Measurements from ENCODE around the gene PDIA2. TPM values are rescaled to one million over a fixed set of nuclear protein-coding genes. Genes with fewer than 3 reads are reported as not detected.

Gene PDIA2
- polyA plus RNA-seq, 1 of the 3 experiments (the other 2 are of a cell fraction): 1.7 TPM

DNA sequence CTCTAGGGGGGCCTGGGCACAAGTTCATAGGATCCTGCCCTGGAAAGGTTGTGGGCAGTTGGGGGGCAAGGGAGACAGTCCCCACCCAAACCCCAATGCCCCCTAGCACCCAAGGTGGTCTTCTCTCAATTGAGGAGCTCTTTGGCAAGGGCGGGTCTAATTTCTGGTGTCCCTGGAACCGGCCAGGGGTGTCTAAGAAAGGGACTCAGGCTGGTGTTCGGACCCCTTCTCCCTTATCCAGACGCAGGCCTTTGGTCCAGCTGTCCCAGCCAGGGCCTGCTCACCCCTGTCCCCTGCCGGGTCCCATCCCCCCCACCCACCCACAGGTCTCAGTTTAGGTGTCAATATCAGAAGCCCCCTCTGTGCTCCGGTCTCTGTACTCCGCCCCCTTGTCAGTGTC, 3.4 kb upstream of the PDIA2 start:
- H2AFZ ChIP-seq (ENCODE audit: low read depth): no peak overlapping the region
- DNase-seq: no peak
- H3K79me2 ChIP-seq (ENCODE audit: insufficient read depth): no peaks in the 10 kb centered on the region
- no peaks in the 10 kb centered on the region for H3K36me3 ChIP-seq (replicated peaks in 1 of 2; ENCODE audit: control insufficient read depth in 1 of 2, insufficient read depth in 2 of 2, low read length in 1 of 2)
- CTCF ChIA-PET: interaction anchor here (0.8 to 1.5 kb wide), 4 partner anchors 44 to 83 kb away, joined by 3 to 5 read pairs (median 4); partner anchors contain the start of gene AXIN1
- peaks cover 3% of the 10 kb centered on the region for H3F3A ChIP-seq (replicated peaks; ENCODE audit: insufficient read depth)
- no peaks in the 10 kb centered on the region for H4K20me1 ChIP-seq (ENCODE audit: insufficient read depth)
- H3K9me3 ChIP-seq: no peaks in the 10 kb centered on the region
- peaks cover 0 to 13% of the 10 kb centered on the region in 2 experiments; a peak in 1 of 4 replicates for H3K4me1 ChIP-seq (ENCODE audit: control insufficient read depth in 1 of 2, insufficient read depth in 2 of 2, low read depth in 1 of 2, low read length in 1 of 2)
- no peak overlapping the region for H3K4me2 ChIP-seq
- TF ChIP-seq, protein P1, sequence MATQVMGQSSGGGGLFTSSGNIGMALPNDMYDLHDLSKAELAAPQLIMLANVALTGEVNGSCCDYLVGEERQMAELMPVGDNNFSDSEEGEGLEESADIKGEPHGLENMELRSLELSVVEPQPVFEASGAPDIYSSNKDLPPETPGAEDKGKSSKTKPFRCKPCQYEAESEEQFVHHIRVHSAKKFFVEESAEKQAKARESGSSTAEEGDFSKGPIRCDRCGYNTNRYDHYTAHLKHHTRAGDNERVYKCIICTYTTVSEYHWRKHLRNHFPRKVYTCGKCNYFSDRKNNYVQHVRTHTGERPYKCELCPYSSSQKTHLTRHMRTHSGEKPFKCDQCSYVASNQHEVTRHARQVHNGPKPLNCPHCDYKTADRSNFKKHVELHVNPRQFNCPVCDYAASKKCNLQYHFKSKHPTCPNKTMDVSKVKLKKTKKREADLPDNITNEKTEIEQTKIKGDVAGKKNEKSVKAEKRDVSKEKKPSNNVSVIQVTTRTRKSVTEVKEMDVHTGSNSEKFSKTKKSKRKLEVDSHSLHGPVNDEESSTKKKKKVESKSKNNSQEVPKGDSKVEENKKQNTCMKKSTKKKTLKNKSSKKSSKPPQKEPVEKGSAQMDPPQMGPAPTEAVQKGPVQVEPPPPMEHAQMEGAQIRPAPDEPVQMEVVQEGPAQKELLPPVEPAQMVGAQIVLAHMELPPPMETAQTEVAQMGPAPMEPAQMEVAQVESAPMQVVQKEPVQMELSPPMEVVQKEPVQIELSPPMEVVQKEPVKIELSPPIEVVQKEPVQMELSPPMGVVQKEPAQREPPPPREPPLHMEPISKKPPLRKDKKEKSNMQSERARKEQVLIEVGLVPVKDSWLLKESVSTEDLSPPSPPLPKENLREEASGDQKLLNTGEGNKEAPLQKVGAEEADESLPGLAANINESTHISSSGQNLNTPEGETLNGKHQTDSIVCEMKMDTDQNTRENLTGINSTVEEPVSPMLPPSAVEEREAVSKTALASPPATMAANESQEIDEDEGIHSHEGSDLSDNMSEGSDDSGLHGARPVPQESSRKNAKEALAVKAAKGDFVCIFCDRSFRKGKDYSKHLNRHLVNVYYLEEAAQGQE (IDR thresholded peaks at IDR 0.05; ENCODE audit: low read depth, low read length): no peak
- TF ChIP-seq, protein P2, sequence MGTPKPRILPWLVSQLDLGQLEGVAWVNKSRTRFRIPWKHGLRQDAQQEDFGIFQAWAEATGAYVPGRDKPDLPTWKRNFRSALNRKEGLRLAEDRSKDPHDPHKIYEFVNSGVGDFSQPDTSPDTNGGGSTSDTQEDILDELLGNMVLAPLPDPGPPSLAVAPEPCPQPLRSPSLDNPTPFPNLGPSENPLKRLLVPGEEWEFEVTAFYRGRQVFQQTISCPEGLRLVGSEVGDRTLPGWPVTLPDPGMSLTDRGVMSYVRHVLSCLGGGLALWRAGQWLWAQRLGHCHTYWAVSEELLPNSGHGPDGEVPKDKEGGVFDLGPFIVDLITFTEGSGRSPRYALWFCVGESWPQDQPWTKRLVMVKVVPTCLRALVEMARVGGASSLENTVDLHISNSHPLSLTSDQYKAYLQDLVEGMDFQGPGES (IDR thresholded peaks at IDR 0.05; ENCODE audit: low read depth, low read length): no peak
- TF ChIP-seq GABPA (IDR thresholded peaks at IDR 0.05; ENCODE audit: low read depth) (no peak), TCF12 (IDR thresholded peaks at IDR 0.05) (no peak), RXRA (IDR thresholded peaks at IDR 0.05; ENCODE audit: borderline replicate concordance, low read depth) (no peak), CHD2 (IDR thresholded peaks at IDR 0.05; ENCODE audit: low read length, partially characterized antibody) (no peak), YY1 (IDR thresholded peaks at IDR 0.05; ENCODE audit: low read depth) (no peak), FOXJ3 (CRISPR knock-in tag; IDR thresholded peaks at IDR 0.05) (no peak), EZH2phosphoT487 (IDR thresholded peaks at IDR 0.05; ENCODE audit: borderline replicate concordance, low read depth) (no peak), RAD21 (IDR thresholded peaks at IDR 0.05; ENCODE audit: low read length) (no peak), RCOR1 (IDR thresholded peaks at IDR 0.05; ENCODE audit: low read length) (no peak), FOXM1 (IDR thresholded peaks at IDR 0.05; ENCODE audit: low read depth) (no peak), FOSL2 (IDR thresholded peaks at IDR 0.05; ENCODE audit: borderline replicate concordance, low read depth) (no peak), SIN3A (IDR thresholded peaks at IDR 0.05; ENCODE audit: borderline replicate concordance, low read depth, low read length) (no peak), EP300 (IDR thresholded peaks at IDR 0.05; ENCODE audit: borderline replicate concordance in 1 of 2, low read depth in 1 of 2, low read length in 1 of 2) (no peak), TEAD4 (IDR thresholded peaks at IDR 0.05; ENCODE audit: borderline replicate concordance, insufficient read depth) (no peak)
- TF ChIP-seq, protein P3, sequence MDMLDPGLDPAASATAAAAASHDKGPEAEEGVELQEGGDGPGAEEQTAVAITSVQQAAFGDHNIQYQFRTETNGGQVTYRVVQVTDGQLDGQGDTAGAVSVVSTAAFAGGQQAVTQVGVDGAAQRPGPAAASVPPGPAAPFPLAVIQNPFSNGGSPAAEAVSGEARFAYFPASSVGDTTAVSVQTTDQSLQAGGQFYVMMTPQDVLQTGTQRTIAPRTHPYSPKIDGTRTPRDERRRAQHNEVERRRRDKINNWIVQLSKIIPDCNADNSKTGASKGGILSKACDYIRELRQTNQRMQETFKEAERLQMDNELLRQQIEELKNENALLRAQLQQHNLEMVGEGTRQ (IDR thresholded peaks at IDR 0.05; ENCODE audit: borderline replicate concordance, low read depth, low read length): no peak
- TF ChIP-seq, protein P4, sequence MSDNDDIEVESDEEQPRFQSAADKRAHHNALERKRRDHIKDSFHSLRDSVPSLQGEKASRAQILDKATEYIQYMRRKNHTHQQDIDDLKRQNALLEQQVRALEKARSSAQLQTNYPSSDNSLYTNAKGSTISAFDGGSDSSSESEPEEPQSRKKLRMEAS (IDR thresholded peaks at IDR 0.05; ENCODE audit: low read depth): no peak
- TF ChIP-seq, protein P5, sequence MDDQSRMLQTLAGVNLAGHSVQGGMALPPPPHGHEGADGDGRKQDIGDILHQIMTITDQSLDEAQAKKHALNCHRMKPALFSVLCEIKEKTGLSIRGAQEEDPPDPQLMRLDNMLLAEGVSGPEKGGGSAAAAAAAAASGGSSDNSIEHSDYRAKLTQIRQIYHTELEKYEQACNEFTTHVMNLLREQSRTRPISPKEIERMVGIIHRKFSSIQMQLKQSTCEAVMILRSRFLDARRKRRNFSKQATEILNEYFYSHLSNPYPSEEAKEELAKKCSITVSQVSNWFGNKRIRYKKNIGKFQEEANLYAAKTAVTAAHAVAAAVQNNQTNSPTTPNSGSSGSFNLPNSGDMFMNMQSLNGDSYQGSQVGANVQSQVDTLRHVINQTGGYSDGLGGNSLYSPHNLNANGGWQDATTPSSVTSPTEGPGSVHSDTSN (IDR thresholded peaks at IDR 0.05): no peak
- H3K4me3 ChIP-seq (ENCODE audit: low read depth in 2 of 2, low read length in 1 of 2): no peak overlapping the region
- WGBS (ENCODE audit: low lambda C conversion rate): 89% methylated on average over 6 of the region's 7 CpGs
- no peaks in the 10 kb centered on the region for H3K9me2 ChIP-seq
- no peak overlapping the region for H3K27ac ChIP-seq (ENCODE audit: low read depth in 2 of 2, low read length in 1 of 2)
- POLR2A ChIA-PET: no interaction called here
- H3K9ac ChIP-seq: no peak overlapping the region
- no peaks in the 10 kb centered on the region for H3K27me3 ChIP-seq (ENCODE audit: insufficient read depth)
